OCI-M2 (cell line): Measurements from ENCODE around the gene PPFIBP2.

Source experiments
- DNase-seq: peaks from one replicate; lab custom pipeline; 2025; ENCODE audit not compliant: unreplicated experiment; lab: John Stamatoyannopoulos, UW

PPFIBP2 gene

GRCh38 chr11:7575841-7576725 is 62.3 kb downstream of the PPFIBP2 start:
- DNase-seq, result no peak

GRCh38 chr11:7576726-7577290 is 63.0 kb downstream of the PPFIBP2 start:
- no peak for DNase-seq

- no peak for DNase-seq
These were observed 63.7 kb downstream of the PPFIBP2 start for GRCh38 chr11:7577291-7578190.

GRCh38 chr11:7578276-7578955 is 64.6 kb downstream of the PPFIBP2 start:
- DNase-seq, result no peak

GRCh38 chr11:7579361-7579791 is 65.6 kb downstream of the PPFIBP2 start:
- no peak for DNase-seq

- no peak for DNase-seq
These were observed 67.3 kb downstream of the PPFIBP2 start for GRCh38 chr11:7581021-7581590.

- DNase-seq, result no peak
These were observed 68.7 kb downstream of the PPFIBP2 start for GRCh38 chr11:7582338-7582985.

GRCh38 chr11:7583248-7583647 is 69.4 kb downstream of the PPFIBP2 start:
- no peak for DNase-seq

- no peak for DNase-seq
These were observed 71.1 kb downstream of the PPFIBP2 start for GRCh38 chr11:7584910-7585309.

- no peak for DNase-seq
These were observed 72.0 kb downstream of the PPFIBP2 start for GRCh38 chr11:7585816-7586215.

- no peak for DNase-seq
These were observed 72.6 kb downstream of the PPFIBP2 start for GRCh38 chr11:7586376-7586775.

- no peak for DNase-seq
These were observed 73.9 kb downstream of the PPFIBP2 start for GRCh38 chr11:7587712-7588111.

- DNase-seq, result no peak
These were observed 76.1 kb downstream of the PPFIBP2 start for GRCh38 chr11:7589861-7590260.

- no peak for DNase-seq
These were observed 76.7 kb downstream of the PPFIBP2 start for GRCh38 chr11:7590529-7590928.

- no peak for DNase-seq
These were observed 77.5 kb downstream of the PPFIBP2 start for GRCh38 chr11:7591107-7591894.

- no peak for DNase-seq
These were observed 78.2 kb downstream of the PPFIBP2 start for GRCh38 chr11:7591987-7592386.

- DNase-seq, result no peak
These were observed 78.9 kb downstream of the PPFIBP2 start for GRCh38 chr11:7592711-7593110.

- DNase-seq, result no peak
These were observed 79.7 kb downstream of the PPFIBP2 start for GRCh38 chr11:7593481-7593880.
